Mesodermal cell (in vitro differentiated cells): ENCODE data around the gene CNGA3.

Experiments used
- H3K27ac ChIP-seq: 2 replicates; pipeline ENCODE4 v1.7.0; 2013; ENCODE audit warnings: mild to moderate bottlenecking, low read depth, low read length, moderate library complexity; ENCODE audit not compliant: severe bottlenecking
- H3K36me3 ChIP-seq: 2 replicates; pipeline ENCODE4 v1.7.1; 2013; ENCODE audit warnings: mild to moderate bottlenecking, low read length, moderate library complexity; ENCODE audit not compliant: control insufficient read depth, insufficient read depth
- H3K4me1 ChIP-seq: one replicate; pipeline ENCODE4 v1.7.1; 2013; ENCODE audit warnings: mild to moderate bottlenecking, low read length; ENCODE audit not compliant: insufficient read depth, control insufficient read depth, poor library complexity, severe bottlenecking
- H3K4me3 ChIP-seq: 2 replicates; pipeline ENCODE4 v1.7.0; 2013; ENCODE audit warnings: low read length, control low read depth, mild to moderate bottlenecking; ENCODE audit not compliant: insufficient read depth, poor library complexity, severe bottlenecking; ENCODE audit errors: extremely low read depth
- H3K9me3 ChIP-seq: 2 replicates; pipeline ENCODE4 v1.7.1; 2013; ENCODE audit warnings: mild to moderate bottlenecking, low read length, moderate library complexity; ENCODE audit not compliant: control insufficient read depth
- whole genome bisulfite sequencing, 2 experiments: methylation state at CpG; one replicate each; pipeline ENCODE4 v1.1.5; 2013; ENCODE audit warnings: missing lambda C conversion rate in 2 of 2; ENCODE audit not compliant: insufficient coverage in 2 of 2; 5-methylcytosine and 5-hydroxymethylcytosine counted together

Gene CNGA3

GRCh38 chr2:98329549-98329948 is 16.7 kb upstream of the CNGA3 start:
- H3K27ac ChIP-seq: no peak overlapping the region
- H3K4me3 ChIP-seq: no peak overlapping the region
- peaks cover 4% of the 10 kb centered on the region for H3K9me3 ChIP-seq
- no peaks in the 10 kb centered on the region for H3K36me3 ChIP-seq
- WGBS, 2 experiments: 93 to 98% methylated on average over 3 of the region's 4 CpGs
- H3K4me1 ChIP-seq: peaks cover 6% of the 10 kb centered on the region

GRCh38 chr2:98332989-98333388 is 13.3 kb upstream of the CNGA3 start:
- WGBS, 2 experiments: 80 to 92% methylated on average over 1 to 2 of the region's 5 CpGs
- peaks cover 11% of the 10 kb centered on the region for H3K4me1 ChIP-seq
- H3K36me3 ChIP-seq: no peaks in the 10 kb centered on the region
- H3K4me3 ChIP-seq: no peak overlapping the region
- H3K9me3 ChIP-seq: peaks cover under 1% of the 10 kb centered on the region
- no peak overlapping the region for H3K27ac ChIP-seq

- no peaks in the 10 kb centered on the region for H3K36me3 ChIP-seq
- WGBS, 2 experiments: no CpG with 5 or more reads among the region's 2 CpGs
- no peak overlapping the region for H3K4me3 ChIP-seq
- H3K4me1 ChIP-seq: peaks cover 11% of the 10 kb centered on the region
- H3K27ac ChIP-seq: peak overlapping the region; percentile 55
- no peaks in the 10 kb centered on the region for H3K9me3 ChIP-seq
Measured at GRCh38 chr2:98333922-98334321, 12.3 kb upstream of the CNGA3 start.

GRCh38 chr2:98334439-98335078 is 11.7 kb upstream of the CNGA3 start:
- no peaks in the 10 kb centered on the region for H3K9me3 ChIP-seq
- no peaks in the 10 kb centered on the region for H3K36me3 ChIP-seq
- H3K27ac ChIP-seq: peak overlapping the region; percentile 55
- no peak overlapping the region for H3K4me3 ChIP-seq
- H3K4me1 ChIP-seq: peaks cover 11% of the 10 kb centered on the region
- 0 to 4% methylated on average over 1 to 4 of the region's 4 CpGs for WGBS, 2 experiments

- H3K27ac ChIP-seq: no peak overlapping the region
- H3K4me3 ChIP-seq: no peak overlapping the region
- no peaks in the 10 kb centered on the region for H3K36me3 ChIP-seq
- 67 to 72% methylated on average over 3 of the region's 3 CpGs for WGBS, 2 experiments
- no peaks in the 10 kb centered on the region for H3K9me3 ChIP-seq
- peaks cover 11% of the 10 kb centered on the region for H3K4me1 ChIP-seq
Measured at GRCh38 chr2:98335271-98335670, 11.0 kb upstream of the CNGA3 start.

- Histone ChIP-seq H3K4me1 (no peaks in the 10 kb centered on the region), H3K36me3 (no peaks in the 10 kb centered on the region), H3K4me3 (no peak overlapping the region), H3K9me3 (no peaks in the 10 kb centered on the region), H3K27ac (no peak overlapping the region)
- WGBS, 2 experiments: no CpG with 5 or more reads among the region's 2 CpGs
Measured at GRCh38 chr2:98341241-98341640, 5.0 kb upstream of the CNGA3 start.

- H3K27ac ChIP-seq: no peak overlapping the region
- WGBS, 2 experiments: 83 to 88% methylated on average over 1 of the region's 3 CpGs
- H3K4me3 ChIP-seq: no peak overlapping the region
Measured at GRCh38 chr2:98343285-98343684, 3.0 kb upstream of the CNGA3 start.

GRCh38 chr2:98347298-98348065 is 1.2 kb downstream of the CNGA3 start:
- Histone ChIP-seq H3K4me1 (no peaks in the 10 kb centered on the region), H3K27ac (peak overlapping the region; percentile 3), H3K36me3 (no peaks in the 10 kb centered on the region), H3K9me3 (peaks cover 4% of the 10 kb centered on the region), H3K4me3 (peak overlapping the region; percentile 18)
- WGBS, 2 experiments: 6 to 10% methylated on average over 36 to 43 of the region's 54 CpGs

More at GRCh38 chr2:98343285-98343684, 3.0 kb upstream of the CNGA3 start:
- Histone ChIP-seq H3K4me1 (no peaks in the 10 kb centered on the region), H3K36me3 (no peaks in the 10 kb centered on the region), H3K9me3 (no peaks in the 10 kb centered on the region)

GRCh38 chr2:98348066-98348561 is 1.9 kb downstream of the CNGA3 start:
- Histone ChIP-seq H3K4me3 (no peak overlapping the region), H3K27ac (peak overlapping the region; percentile 3), H3K4me1 (no peaks in the 10 kb centered on the region), H3K36me3 (no peaks in the 10 kb centered on the region), H3K9me3 (peaks cover 4% of the 10 kb centered on the region)
- 10 to 18% methylated on average over 9 to 12 of the region's 15 CpGs for WGBS, 2 experiments

GRCh38 chr2:98350411-98350810 is 4.2 kb downstream of the CNGA3 start:
- WGBS, 2 experiments: 60 to 80% methylated on average over 1 of the region's 1 CpG
- H3K4me3 ChIP-seq: no peak overlapping the region
- no peaks in the 10 kb centered on the region for H3K36me3 ChIP-seq
- no peak overlapping the region for H3K27ac ChIP-seq
- H3K4me1 ChIP-seq: no peaks in the 10 kb centered on the region
- peaks cover 10% of the 10 kb centered on the region for H3K9me3 ChIP-seq

GRCh38 chr2:98355881-98356280 is 9.6 kb downstream of the CNGA3 start:
- 67% methylated on average over 1 of the region's 3 CpGs; no CpG with 5 or more reads in 1 of the 2 experiments for WGBS, 2 experiments
- Histone ChIP-seq H3K27ac (peak overlapping the region; percentile 46), H3K36me3 (no peaks in the 10 kb centered on the region), H3K9me3 (peaks cover 10% of the 10 kb centered on the region), H3K4me3 (no peak overlapping the region), H3K4me1 (peaks cover 4% of the 10 kb centered on the region)
